GM18511 (cell line): ENCODE measurements around the gene MGMT.

Experiments
- ATAC-seq: cut with Tn5 transposase; IDR thresholded peaks from one replicate; pipeline ENCODE4 v1.9.1; 2021; ENCODE audit warnings: mild to moderate bottlenecking, moderate library complexity; ENCODE audit not compliant: unreplicated experiment

MGMT gene

GRCh38 chr10:129615921-129616525, 149.0 kb downstream of the MGMT start:
- ATAC-seq, result no peak

GRCh38 chr10:129617768-129618167, 150.7 kb downstream of the MGMT start:
- ATAC-seq, result no peak

GRCh38 chr10:129621062-129621461, 154.0 kb downstream of the MGMT start:
- ATAC-seq, result no peak

- ATAC-seq, result no peak
These were observed 154.7 kb downstream of the MGMT start for GRCh38 chr10:129621693-129622092.

GRCh38 chr10:129622291-129622690, 155.2 kb downstream of the MGMT start:
- no peak for ATAC-seq

- no peak for ATAC-seq
These were observed 155.7 kb downstream of the MGMT start for GRCh38 chr10:129622736-129623135.

GRCh38 chr10:129624526-129624925, 157.5 kb downstream of the MGMT start:
- ATAC-seq, result no peak

- ATAC-seq, result no peak
These were observed 159.3 kb downstream of the MGMT start for GRCh38 chr10:129626309-129626708.

GRCh38 chr10:129626796-129627435, 159.9 kb downstream of the MGMT start:
- ATAC-seq, result no peak

- no peak for ATAC-seq
These were observed 160.4 kb downstream of the MGMT start for GRCh38 chr10:129627442-129627841.

- no peak for ATAC-seq
These were observed 161.8 kb downstream of the MGMT start for GRCh38 chr10:129628823-129629222.

GRCh38 chr10:129629911-129630310, 162.9 kb downstream of the MGMT start:
- no peak for ATAC-seq

- no peak for ATAC-seq
These were observed 164.0 kb downstream of the MGMT start for GRCh38 chr10:129631006-129631405.

GRCh38 chr10:129631870-129632623, 165.0 kb downstream of the MGMT start:
- no peak for ATAC-seq

GRCh38 chr10:129637010-129637409, 170.0 kb downstream of the MGMT start:
- ATAC-seq, result no peak

GRCh38 chr10:129637846-129638245, 170.8 kb downstream of the MGMT start:
- ATAC-seq, result no peak

- no peak for ATAC-seq
These were observed 174.3 kb downstream of the MGMT start for GRCh38 chr10:129641351-129641750.

- no peak for ATAC-seq
These were observed 174.9 kb downstream of the MGMT start for GRCh38 chr10:129641982-129642381.

GRCh38 chr10:129642427-129642826, 175.4 kb downstream of the MGMT start:
- ATAC-seq, result no peak

GRCh38 chr10:129643266-129643665, 176.2 kb downstream of the MGMT start:
- no peak for ATAC-seq

GRCh38 chr10:129645487-129645886, 178.4 kb downstream of the MGMT start:
- no peak for ATAC-seq

- ATAC-seq, result no peak
These were observed 179.9 kb downstream of the MGMT start for GRCh38 chr10:129646973-129647372.
